ENCODE results near the gene HIVEP3.

DNA sequence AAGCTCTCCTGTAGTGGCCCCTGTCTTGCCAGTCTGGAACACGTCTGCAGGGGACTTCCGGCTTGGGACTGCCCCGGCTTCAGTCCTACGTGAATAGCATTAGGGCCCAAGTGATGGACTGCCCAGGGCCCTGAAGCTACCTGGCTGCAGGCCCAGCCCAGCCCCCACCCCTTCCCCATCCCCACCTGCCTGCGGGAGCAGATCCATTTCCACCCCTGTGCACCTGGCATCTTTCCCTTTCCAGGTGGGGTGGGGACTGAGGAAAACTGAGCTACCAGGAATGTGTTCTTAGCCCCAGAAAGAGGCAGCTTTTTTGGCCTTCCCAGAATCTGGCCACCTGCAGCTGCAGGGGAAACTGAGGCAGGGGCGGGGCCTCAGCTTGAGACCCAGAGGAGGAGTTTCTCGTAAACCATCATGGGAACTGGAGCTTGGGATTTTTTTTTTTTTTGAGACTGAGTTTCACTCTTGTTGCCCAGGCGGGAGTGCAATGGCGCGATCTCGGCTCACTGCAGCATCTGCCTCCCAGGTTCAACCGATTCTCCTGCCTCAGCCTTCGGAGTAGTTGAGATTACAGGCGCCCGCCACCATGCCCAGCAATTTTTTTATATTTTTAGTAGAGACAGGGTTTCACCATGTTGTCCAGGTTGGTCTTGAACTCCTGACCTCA, 437.5 kb downstream of the HIVEP3 start:
- TF ChIP-seq THAP11 (CRISPR knock-in tag; IDR thresholded peaks at IDR 0.05) (no peak), PRMT3 (CRISPR knock-in tag; IDR thresholded peaks at IDR 0.05; ENCODE audit: borderline replicate concordance, low read depth) (no peak), ZNF468 (CRISPR knock-in tag; IDR thresholded peaks at IDR 0.05) (no peak), ZNF124 (CRISPR knock-in tag; IDR thresholded peaks at IDR 0.05) (no peak)
- TF ChIP-seq, protein P1, sequence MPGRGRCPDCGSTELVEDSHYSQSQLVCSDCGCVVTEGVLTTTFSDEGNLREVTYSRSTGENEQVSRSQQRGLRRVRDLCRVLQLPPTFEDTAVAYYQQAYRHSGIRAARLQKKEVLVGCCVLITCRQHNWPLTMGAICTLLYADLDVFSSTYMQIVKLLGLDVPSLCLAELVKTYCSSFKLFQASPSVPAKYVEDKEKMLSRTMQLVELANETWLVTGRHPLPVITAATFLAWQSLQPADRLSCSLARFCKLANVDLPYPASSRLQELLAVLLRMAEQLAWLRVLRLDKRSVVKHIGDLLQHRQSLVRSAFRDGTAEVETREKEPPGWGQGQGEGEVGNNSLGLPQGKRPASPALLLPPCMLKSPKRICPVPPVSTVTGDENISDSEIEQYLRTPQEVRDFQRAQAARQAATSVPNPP (CRISPR knock-in tag; IDR thresholded peaks at IDR 0.05) = no peak
- TF ChIP-seq, protein P2, sequence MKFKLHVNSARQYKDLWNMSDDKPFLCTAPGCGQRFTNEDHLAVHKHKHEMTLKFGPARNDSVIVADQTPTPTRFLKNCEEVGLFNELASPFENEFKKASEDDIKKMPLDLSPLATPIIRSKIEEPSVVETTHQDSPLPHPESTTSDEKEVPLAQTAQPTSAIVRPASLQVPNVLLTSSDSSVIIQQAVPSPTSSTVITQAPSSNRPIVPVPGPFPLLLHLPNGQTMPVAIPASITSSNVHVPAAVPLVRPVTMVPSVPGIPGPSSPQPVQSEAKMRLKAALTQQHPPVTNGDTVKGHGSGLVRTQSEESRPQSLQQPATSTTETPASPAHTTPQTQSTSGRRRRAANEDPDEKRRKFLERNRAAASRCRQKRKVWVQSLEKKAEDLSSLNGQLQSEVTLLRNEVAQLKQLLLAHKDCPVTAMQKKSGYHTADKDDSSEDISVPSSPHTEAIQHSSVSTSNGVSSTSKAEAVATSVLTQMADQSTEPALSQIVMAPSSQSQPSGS (CRISPR knock-in tag; IDR thresholded peaks at IDR 0.05) = no peak
- TF ChIP-seq, protein P3, sequence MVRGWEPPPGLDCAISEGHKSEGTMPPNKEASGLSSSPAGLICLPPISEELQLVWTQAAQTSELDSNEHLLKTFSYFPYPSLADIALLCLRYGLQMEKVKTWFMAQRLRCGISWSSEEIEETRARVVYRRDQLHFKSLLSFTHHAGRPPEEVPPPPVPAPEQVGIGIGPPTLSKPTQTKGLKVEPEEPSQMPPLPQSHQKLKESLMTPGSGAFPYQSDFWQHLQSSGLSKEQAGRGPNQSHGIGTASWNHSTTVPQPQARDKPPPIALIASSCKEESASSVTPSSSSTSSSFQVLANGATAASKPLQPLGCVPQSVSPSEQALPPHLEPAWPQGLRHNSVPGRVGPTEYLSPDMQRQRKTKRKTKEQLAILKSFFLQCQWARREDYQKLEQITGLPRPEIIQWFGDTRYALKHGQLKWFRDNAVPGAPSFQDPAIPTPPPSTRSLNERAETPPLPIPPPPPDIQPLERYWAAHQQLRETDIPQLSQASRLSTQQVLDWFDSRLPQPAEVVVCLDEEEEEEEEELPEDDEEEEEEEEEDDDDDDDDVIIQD (CRISPR knock-in tag; IDR thresholded peaks at IDR 0.05; ENCODE audit: low read depth) = no peak
- TF ChIP-seq, protein P4, sequence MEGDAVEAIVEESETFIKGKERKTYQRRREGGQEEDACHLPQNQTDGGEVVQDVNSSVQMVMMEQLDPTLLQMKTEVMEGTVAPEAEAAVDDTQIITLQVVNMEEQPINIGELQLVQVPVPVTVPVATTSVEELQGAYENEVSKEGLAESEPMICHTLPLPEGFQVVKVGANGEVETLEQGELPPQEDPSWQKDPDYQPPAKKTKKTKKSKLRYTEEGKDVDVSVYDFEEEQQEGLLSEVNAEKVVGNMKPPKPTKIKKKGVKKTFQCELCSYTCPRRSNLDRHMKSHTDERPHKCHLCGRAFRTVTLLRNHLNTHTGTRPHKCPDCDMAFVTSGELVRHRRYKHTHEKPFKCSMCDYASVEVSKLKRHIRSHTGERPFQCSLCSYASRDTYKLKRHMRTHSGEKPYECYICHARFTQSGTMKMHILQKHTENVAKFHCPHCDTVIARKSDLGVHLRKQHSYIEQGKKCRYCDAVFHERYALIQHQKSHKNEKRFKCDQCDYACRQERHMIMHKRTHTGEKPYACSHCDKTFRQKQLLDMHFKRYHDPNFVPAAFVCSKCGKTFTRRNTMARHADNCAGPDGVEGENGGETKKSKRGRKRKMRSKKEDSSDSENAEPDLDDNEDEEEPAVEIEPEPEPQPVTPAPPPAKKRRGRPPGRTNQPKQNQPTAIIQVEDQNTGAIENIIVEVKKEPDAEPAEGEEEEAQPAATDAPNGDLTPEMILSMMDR (CRISPR knock-in tag; IDR thresholded peaks at IDR 0.05) = no peak

Measured in HepG2 (cell line).